Lower lobe of right lung (tissue), 2 donors: ENCODE measurements around the gene RDX. TPM values are rescaled to one million over a fixed set of nuclear protein-coding genes. Genes with fewer than 3 reads are reported as not detected.
"Not testable (repeated sequence)": the region's sequence is repeated elsewhere in the genome, so short reads cannot be mapped to it uniquely, and the experiment has no call there.

Experiments
- ATAC-seq, 2 donors: fragments of 200-7000 bp; cut with Tn5 transposase; one replicate each; pipeline ENCODE4 v1.9.1; 2020 to 2022; ENCODE audit warnings: mild to moderate bottlenecking in 2 of 2, moderate library complexity in 2 of 2
- DNase-seq: peaks from one replicate; pipeline ENCODE4 v3.0.0-alpha.2; 2020
- H3K27ac ChIP-seq: fragments of 200-600 bp; one replicate; pipeline ENCODE4 v1.8.0; 2022
- H3K27me3 ChIP-seq: fragments of 200-600 bp; one replicate; pipeline ENCODE4 v1.8.0; 2022; ENCODE audit warnings: low read depth
- H3K36me3 ChIP-seq: fragments of 200-600 bp; one replicate; pipeline ENCODE4 v1.8.0; 2022; ENCODE audit warnings: mild to moderate bottlenecking
- H3K4me1 ChIP-seq: fragments of 200-600 bp; one replicate; pipeline ENCODE4 v1.8.0; 2022
- H3K4me3 ChIP-seq: fragments of 200-600 bp; one replicate; pipeline ENCODE4 v1.8.0; 2022; ENCODE audit warnings: mild to moderate bottlenecking
- H3K9me3 ChIP-seq: fragments of 200-600 bp; one replicate; pipeline ENCODE4 v1.8.0; 2022
- CTCF ChIP-seq: fragments of 200-600 bp; IDR thresholded peaks from one replicate; pipeline ENCODE4 v1.8.0; 2022; ENCODE audit warnings: antibody characterized with exemption, mild to moderate bottlenecking
- intact Hi-C: fragments of 100-400 bp; cut with DNase I; formaldehyde crosslinking; loops from one replicate; pipeline ENCODE4 v1.11.0; 2022
- total RNA-seq: library from RNA; stranded (reverse); fragmentation: NEBNext Ultra II Directional; extraction: Animal tissue kit (Norgen Biotek cat#: 25700); gene quantifications from one replicate; pipeline ENCODE4 v1.2.1, GENCODE V29; 2021
- donor health status: DM: no; HTN: yes; CAD: no; lungs with severe emphysema.

RDX gene
- total RNA-seq, 1 donor from 2014 or later = 152 TPM

- H3K4me1 ChIP-seq = no peaks in the 10 kb centered on the region
- H3K27ac ChIP-seq = no peak overlapping the region
- intact Hi-C loops = no loop called here
- H3K9me3 ChIP-seq = no peaks in the 10 kb centered on the region
- no peaks in the 10 kb centered on the region for H3K27me3 ChIP-seq
- no peak for DNase-seq
- peaks cover 79% of the 10 kb centered on the region for H3K36me3 ChIP-seq
- no peak overlapping the region for H3K4me3 ChIP-seq
- TF ChIP-seq CTCF = no peak
- no peak for ATAC-seq
Measured at GRCh38 chr11:110235966-110236365, 60.4 kb downstream of the RDX start.

GRCh38 chr11:110230377-110230776, 66.0 kb downstream of the RDX start:
- peaks cover 65% of the 10 kb centered on the region for H3K36me3 ChIP-seq
- intact Hi-C loops = no loop called here

GRCh38 chr11:110219006-110219785, 77.2 kb downstream of the RDX start:
- DNase-seq (no peak), ATAC-seq (no peak)
- Histone ChIP-seq H3K9me3 (no peaks in the 10 kb centered on the region), H3K4me1 (no peaks in the 10 kb centered on the region), H3K36me3 (no peaks in the 10 kb centered on the region), H3K27me3 (no peaks in the 10 kb centered on the region), H3K4me3 (no peak overlapping the region), H3K27ac (no peak overlapping the region)
- intact Hi-C loops = no loop called here
- no peak for TF ChIP-seq CTCF

More at GRCh38 chr11:110230377-110230776, 66.0 kb downstream of the RDX start:
- H3K27me3 ChIP-seq = no peaks in the 10 kb centered on the region
- H3K27ac ChIP-seq = no peak overlapping the region
- no peak for TF ChIP-seq CTCF
- no peak overlapping the region for H3K4me3 ChIP-seq
- peak; percentile 61 to 79 for ATAC-seq
- no peaks in the 10 kb centered on the region for H3K9me3 ChIP-seq
- DNase-seq = no peak
- no peaks in the 10 kb centered on the region for H3K4me1 ChIP-seq

- no peak overlapping the region for H3K27ac ChIP-seq
- no peaks in the 10 kb centered on the region for H3K9me3 ChIP-seq
- H3K36me3 ChIP-seq = no peaks in the 10 kb centered on the region
- intact Hi-C loops = no loop called here
- H3K4me1 ChIP-seq = no peaks in the 10 kb centered on the region
- ATAC-seq = no peak
- H3K27me3 ChIP-seq = no peaks in the 10 kb centered on the region
- no peak overlapping the region for H3K4me3 ChIP-seq
- no peak for TF ChIP-seq CTCF
- DNase-seq = no peak
Measured at GRCh38 chr11:110217936-110218335, 78.5 kb downstream of the RDX start.

- no peaks in the 10 kb centered on the region for H3K4me1 ChIP-seq
- no peaks in the 10 kb centered on the region for H3K36me3 ChIP-seq
- DNase-seq = no peak
- H3K4me3 ChIP-seq = no peak overlapping the region
- H3K27me3 ChIP-seq = no peaks in the 10 kb centered on the region
- intact Hi-C loops = no loop called here
- no peak for TF ChIP-seq CTCF
- H3K27ac ChIP-seq = no peak overlapping the region
- peak in 1 of 2 donors; percentile 11 for ATAC-seq
- no peaks in the 10 kb centered on the region for H3K9me3 ChIP-seq
Measured at GRCh38 chr11:110217223-110217877, 79.1 kb downstream of the RDX start.

- H3K27me3 ChIP-seq, DNase-seq, intact Hi-C loops, H3K36me3 ChIP-seq, H3K4me1 ChIP-seq, H3K27ac ChIP-seq, H3K9me3 ChIP-seq, ATAC-seq: not testable (repeated sequence)
- peak overlapping the region; percentile 47 for H3K4me3 ChIP-seq
Measured at GRCh38 chr11:110209313-110209694, 87.1 kb downstream of the RDX start.

GRCh38 chr11:110208678-110209312, 87.6 kb downstream of the RDX start:
- ATAC-seq, intact Hi-C loops, H3K4me1 ChIP-seq, H3K9me3 ChIP-seq, H3K27ac ChIP-seq, H3K36me3 ChIP-seq, H3K27me3 ChIP-seq: not testable (repeated sequence)
- H3K4me3 ChIP-seq = peak overlapping the region; percentile 47
- DNase-seq = peak; percentile 69
